ENCODE results near the gene TNFRSF1A.

Gene TNFRSF1A

GRCh38 chr12:6322969-6323339 is 18.9 kb downstream of the TNFRSF1A start:
- no peak for TF ChIP-seq CTCF (IDR thresholded peaks at IDR 0.05; ENCODE audit: extremely low read depth, missing control alignments)
- DNase-seq (ENCODE audit: low spot score), result no peak

- no peak for TF ChIP-seq CTCF (IDR thresholded peaks at IDR 0.05; ENCODE audit: extremely low read depth, missing control alignments)
- DNase-seq (ENCODE audit: low spot score), result no peak
Observed at GRCh38 chr12:6322352-6322751, 19.5 kb downstream of the TNFRSF1A start.

GRCh38 chr12:6321905-6322304 is 20.0 kb downstream of the TNFRSF1A start:
- no peak for DNase-seq (ENCODE audit: low spot score)
- no peak for TF ChIP-seq CTCF (IDR thresholded peaks at IDR 0.05; ENCODE audit: extremely low read depth, missing control alignments)

GRCh38 chr12:6319446-6319845 is 22.4 kb downstream of the TNFRSF1A start:
- no peak for DNase-seq (ENCODE audit: low spot score)
- TF ChIP-seq CTCF (IDR thresholded peaks at IDR 0.05; ENCODE audit: extremely low read depth, missing control alignments), result no peak

- DNase-seq (ENCODE audit: low spot score), result no peak
- TF ChIP-seq CTCF (IDR thresholded peaks at IDR 0.05; ENCODE audit: extremely low read depth, missing control alignments), result no peak
Observed at GRCh38 chr12:6318440-6318879, 23.4 kb downstream of the TNFRSF1A start.

- DNase-seq (ENCODE audit: low spot score), result no peak
- TF ChIP-seq CTCF (IDR thresholded peaks at IDR 0.05; ENCODE audit: extremely low read depth, missing control alignments), result no peak
Observed at GRCh38 chr12:6317693-6318439, 24.0 kb downstream of the TNFRSF1A start.

GRCh38 chr12:6316921-6317692 is 24.8 kb downstream of the TNFRSF1A start:
- no peak for DNase-seq (ENCODE audit: low spot score)
- no peak for TF ChIP-seq CTCF (IDR thresholded peaks at IDR 0.05; ENCODE audit: extremely low read depth, missing control alignments)

Data from GM20000 (cell line).